MCF 10A (cell line): ENCODE data around the gene MAN1A1. TPM values are rescaled to one million over a fixed set of nuclear protein-coding genes. Genes with fewer than 3 reads are reported as not detected.
A peak's percentile ranks its signal among the peaks of the same experiment; 100 is the strongest.

Experiments used
- BruUV-seq: library from RNA; stranded (reverse); fragments of 400-500 nt; replicated peaks from 2 replicates; lab custom pipeline; 2021; lab: Mats Ljungman, UMichigan
- CTCF ChIA-PET: fragments of 300-600 bp; sonication (Branson Sonifier 250); formaldehyde crosslinking; extraction: SDS; loops from one replicate; lab custom pipeline; 2021; ENCODE audit warnings: antibody characterized with exemption, inconsistent platforms; lab: Yijun Ruan, JAX
- POLR2A ChIA-PET: fragments of 300-600, 350-650 bp; sonication (Branson Sonifier 250); formaldehyde crosslinking; extraction: SDS; loops from one replicate; lab custom pipeline; 2020; ENCODE audit warnings: antibody characterized with exemption, inconsistent platforms; lab: Yijun Ruan, JAX
- DNase-seq: peaks from one replicate; pipeline ENCODE4 v3.0.0-alpha.2; 2018; ENCODE audit not compliant: unreplicated experiment
- H3K27ac Mint-ChIP-seq: one replicate; pipeline ENCODE4 v1.8.0; 2022; ENCODE audit warnings: mild to moderate bottlenecking, low read depth, mixed read lengths; ENCODE audit not compliant: unreplicated experiment
- H3K27me3 Mint-ChIP-seq: one replicate; pipeline ENCODE4 v1.8.0; 2022; ENCODE audit warnings: mixed read lengths; ENCODE audit not compliant: insufficient read depth, unreplicated experiment
- H3K36me3 Mint-ChIP-seq: one replicate; pipeline ENCODE4 v1.8.0; 2022; ENCODE audit warnings: mild to moderate bottlenecking, moderate library complexity, mixed read lengths; ENCODE audit not compliant: insufficient read depth, unreplicated experiment
- H3K4me1 Mint-ChIP-seq: one replicate; pipeline ENCODE4 v1.8.0; 2022; ENCODE audit warnings: mixed read lengths; ENCODE audit not compliant: insufficient read depth, unreplicated experiment
- H3K4me3 Mint-ChIP-seq: one replicate; pipeline ENCODE4 v1.8.0; 2022; ENCODE audit warnings: mild to moderate bottlenecking, moderate library complexity, mixed read lengths; ENCODE audit not compliant: unreplicated experiment
- H3K9me3 Mint-ChIP-seq: one replicate; pipeline ENCODE4 v1.8.0; 2022; ENCODE audit warnings: mixed read lengths; ENCODE audit not compliant: unreplicated experiment
- CTCF ChIP-seq: fragments of 200-600 bp; IDR thresholded peaks from one replicate; pipeline ENCODE4 v1.8.0; 2022; ENCODE audit warnings: antibody characterized with exemption, mild to moderate bottlenecking; ENCODE audit not compliant: unreplicated experiment
- intact Hi-C: fragments of 100-400 bp; cut with micrococcal nuclease; formaldehyde crosslinking; loops from 2 replicates; pipeline ENCODE4 v1.14.1; 2022
- total RNA-seq: library from RNA; stranded (reverse); gene quantifications from 2 replicates; pipeline ENCODE4 v1.2.3, GENCODE V29; 2022

Gene MAN1A1
- total RNA-seq, 1 experiment from 2014 or later, result 1.3 TPM

- ChIA-PET POLR2A (no interaction called here), CTCF (interaction anchor here (0.7 to 1.3 kb wide), 4 partner anchors 9 to 925 kb away, joined by 3 read pairs; no protein-coding TSS in a partner anchor)
- Mint-ChIP-seq H3K4me3 (no peak overlapping the region), H3K36me3 (no peaks in the 10 kb centered on the region), H3K9me3 (no peaks in the 10 kb centered on the region), H3K4me1 (peaks cover 13% of the 10 kb centered on the region), H3K27me3 (no peaks in the 10 kb centered on the region), H3K27ac (no peak overlapping the region)
- no peak for DNase-seq
- BruUV-seq, result no TSS peak
- intact Hi-C loops, result no loop called here
- TF ChIP-seq CTCF, result no peak
Observed at GRCh38 chr6:119152187-119152586, 197.4 kb downstream of the MAN1A1 start.

GRCh38 chr6:119148825-119149525 lies 200.6 kb downstream of the MAN1A1 start:
- DNase-seq, result no peak
- intact Hi-C loops, result loop anchor here (1.0 to 5.0 kb wide), 9 partner anchors 20 to 1677 kb away; no protein-coding TSS in a partner anchor
- ChIA-PET POLR2A (interaction anchor here (0.6 to 3.0 kb wide), 2 partner anchors 124 to 202 kb away, joined by 3 to 17 read pairs; no protein-coding TSS in a partner anchor), CTCF (interaction anchor here (0.5 to 7.3 kb wide), 58 partner anchors 9 to 1922 kb away, joined by 3 to 60 read pairs (median 4); no protein-coding TSS in a partner anchor)
- no TSS peak for BruUV-seq
- Mint-ChIP-seq H3K4me1 (peaks cover 19% of the 10 kb centered on the region), H3K36me3 (no peaks in the 10 kb centered on the region), H3K27me3 (no peaks in the 10 kb centered on the region), H3K4me3 (no peak overlapping the region), H3K27ac (no peak overlapping the region), H3K9me3 (no peaks in the 10 kb centered on the region)
- no peak for TF ChIP-seq CTCF

GRCh38 chr6:119148098-119148824 lies 201.3 kb downstream of the MAN1A1 start:
- no TSS peak for BruUV-seq
- DNase-seq, result peak; percentile 82
- peak overlapping the region; percentile 0 for H3K27ac Mint-ChIP-seq
- ChIA-PET CTCF (interaction anchor here (0.5 to 7.3 kb wide), 69 partner anchors 10 to 1811 kb away, joined by 3 to 60 read pairs (median 3); no protein-coding TSS in a partner anchor), POLR2A (interaction anchor here (0.6 to 3.0 kb wide), 6 partner anchors 21 to 1883 kb away, joined by 3 to 17 read pairs (median 3); no protein-coding TSS in a partner anchor)
- no peaks in the 10 kb centered on the region for H3K36me3 Mint-ChIP-seq
- peak; percentile 69 for TF ChIP-seq CTCF
- H3K4me1 Mint-ChIP-seq, result peaks cover 19% of the 10 kb centered on the region
- no peaks in the 10 kb centered on the region for H3K27me3 Mint-ChIP-seq
- intact Hi-C loops, result loop anchor here (1.0 to 5.0 kb wide), 9 partner anchors 19 to 1678 kb away; no protein-coding TSS in a partner anchor
- no peak overlapping the region for H3K4me3 Mint-ChIP-seq
- H3K9me3 Mint-ChIP-seq, result no peaks in the 10 kb centered on the region
